Breast epithelium (tissue), 3 donors: ENCODE measurements around the gene RPS6KA4.

Experiments
- POLR2A ChIP-seq: fragments of 450-650 bp; IDR thresholded peaks from one replicate; pipeline ENCODE4 v1.6.1; 2016; ENCODE audit warnings: antibody characterized with exemption, mild to moderate bottlenecking, moderate library complexity
- POLR2AphosphoS5 ChIP-seq, 3 donors: sonication (generic); formaldehyde crosslinking; IDR thresholded peaks; one replicate each; pipeline ENCODE4 v1.6.1; 2017; ENCODE audit warnings: antibody characterized with exemption in 3 of 3
- TF ChIP-seq, protein P1 (sequence below), 3 donors: fragments of 450-650 bp; IDR thresholded peaks; one replicate each; pipeline ENCODE4 v1.5.1; 2016 to 2017; ENCODE audit warnings: antibody characterized with exemption in 3 of 3, mild to moderate bottlenecking in 3 of 3, moderate library complexity in 3 of 3

DNA sequence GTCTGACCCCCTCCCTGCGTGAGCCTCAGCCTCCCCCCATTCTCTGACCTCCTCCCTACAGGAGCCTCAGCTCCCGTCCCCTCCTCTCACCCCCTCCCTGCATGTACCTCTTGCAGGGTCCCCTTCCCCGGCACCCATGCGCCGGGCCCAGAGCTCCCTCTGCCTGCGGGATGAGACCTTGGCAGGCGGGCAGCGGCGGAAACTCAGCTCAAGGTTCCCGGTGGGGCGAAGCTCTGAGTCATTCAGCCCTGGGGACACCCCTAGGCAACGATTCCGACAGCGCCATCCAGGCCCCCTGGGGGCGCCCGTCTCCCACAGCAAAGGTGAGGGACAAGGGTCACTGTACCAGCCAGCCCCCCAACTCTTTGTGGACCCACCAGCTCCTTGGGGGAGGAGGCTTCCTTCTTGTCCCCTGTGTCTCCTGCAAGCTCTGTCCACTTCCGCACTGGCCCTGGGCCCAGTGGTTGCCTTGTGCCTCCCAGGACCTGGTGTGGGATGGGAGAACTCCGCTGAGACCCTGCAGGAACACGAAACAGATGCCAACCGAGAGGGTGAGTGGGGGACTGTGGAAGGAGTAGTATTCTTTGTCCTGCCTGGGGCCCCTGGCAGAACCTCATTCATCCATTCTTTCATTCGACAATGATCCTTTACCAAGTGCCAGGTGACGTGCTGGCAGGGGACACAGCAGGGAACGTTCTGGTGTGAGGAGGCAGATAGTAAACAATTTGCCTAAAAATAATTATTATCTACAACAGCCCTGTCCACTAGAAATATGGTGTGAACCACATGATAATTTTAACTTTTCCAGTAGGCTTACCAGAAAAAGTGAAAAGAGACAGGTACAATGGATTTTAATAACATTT, 3.7 kb upstream of the RPS6KA4 start:
- TF ChIP-seq, protein P1, sequence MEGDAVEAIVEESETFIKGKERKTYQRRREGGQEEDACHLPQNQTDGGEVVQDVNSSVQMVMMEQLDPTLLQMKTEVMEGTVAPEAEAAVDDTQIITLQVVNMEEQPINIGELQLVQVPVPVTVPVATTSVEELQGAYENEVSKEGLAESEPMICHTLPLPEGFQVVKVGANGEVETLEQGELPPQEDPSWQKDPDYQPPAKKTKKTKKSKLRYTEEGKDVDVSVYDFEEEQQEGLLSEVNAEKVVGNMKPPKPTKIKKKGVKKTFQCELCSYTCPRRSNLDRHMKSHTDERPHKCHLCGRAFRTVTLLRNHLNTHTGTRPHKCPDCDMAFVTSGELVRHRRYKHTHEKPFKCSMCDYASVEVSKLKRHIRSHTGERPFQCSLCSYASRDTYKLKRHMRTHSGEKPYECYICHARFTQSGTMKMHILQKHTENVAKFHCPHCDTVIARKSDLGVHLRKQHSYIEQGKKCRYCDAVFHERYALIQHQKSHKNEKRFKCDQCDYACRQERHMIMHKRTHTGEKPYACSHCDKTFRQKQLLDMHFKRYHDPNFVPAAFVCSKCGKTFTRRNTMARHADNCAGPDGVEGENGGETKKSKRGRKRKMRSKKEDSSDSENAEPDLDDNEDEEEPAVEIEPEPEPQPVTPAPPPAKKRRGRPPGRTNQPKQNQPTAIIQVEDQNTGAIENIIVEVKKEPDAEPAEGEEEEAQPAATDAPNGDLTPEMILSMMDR (IDR thresholded peaks at IDR 0.05): peak in 2 of 3 donors; percentile 46 to 62
- TF ChIP-seq POLR2AphosphoS5 (IDR thresholded peaks at IDR 0.05): peak in 1 of 3 donors; percentile 42
- no peak for TF ChIP-seq POLR2A
